CD4-positive, alpha-beta T cell treated with Interleukin-2 at 100 ng/mL for 4 hours (primary cell): ENCODE measurements around the gene LRAT.
"Not testable (repeated sequence)": the region's sequence is repeated elsewhere in the genome, so short reads cannot be mapped to it uniquely, and the experiment has no call there.

ENCODE experiments used
- DNase-seq: peaks from one replicate; pipeline ENCODE4 v3.0.0-alpha.2; 2020; ENCODE audit warnings: low spot score

The LRAT gene

DNA sequence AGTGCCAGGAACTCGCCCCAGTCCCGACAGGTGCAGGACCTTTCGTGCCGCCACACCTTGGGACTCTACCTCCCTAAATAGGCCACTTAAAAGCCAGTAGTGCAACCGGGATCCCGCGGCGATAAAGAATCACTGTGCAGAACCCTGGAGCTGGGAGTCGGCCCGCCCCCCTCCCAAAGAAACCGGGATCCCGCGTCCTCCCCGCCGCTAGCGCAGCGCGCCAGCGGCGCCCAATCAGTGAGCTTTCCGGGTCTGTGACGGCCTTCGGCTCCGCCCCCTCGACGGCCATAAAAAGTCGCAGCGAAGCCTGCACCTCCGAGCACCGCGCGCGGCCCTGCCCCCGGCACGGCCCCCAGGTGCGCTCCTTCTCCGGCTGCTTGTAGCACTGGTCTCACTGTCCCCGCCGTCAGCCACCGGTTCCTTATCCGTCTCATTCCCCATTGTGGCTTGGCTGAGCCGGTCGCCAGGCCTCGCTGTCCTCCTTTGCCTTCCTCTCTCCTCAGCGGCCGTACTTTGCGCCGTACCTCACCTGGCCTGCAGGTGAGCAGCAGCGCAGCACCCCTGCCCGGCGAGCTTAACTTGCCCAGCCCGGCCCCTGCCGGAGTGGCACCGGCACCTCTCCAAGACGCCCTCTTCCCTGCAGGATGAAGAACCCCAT, at the start of gene LRAT:
Gene LRAT (plus strand): TSS at position 318 of the 658 bp plus-strand sequence. CDS start 327 bp downstream, at position 645.
- peak; percentile 6 for DNase-seq

DNA sequence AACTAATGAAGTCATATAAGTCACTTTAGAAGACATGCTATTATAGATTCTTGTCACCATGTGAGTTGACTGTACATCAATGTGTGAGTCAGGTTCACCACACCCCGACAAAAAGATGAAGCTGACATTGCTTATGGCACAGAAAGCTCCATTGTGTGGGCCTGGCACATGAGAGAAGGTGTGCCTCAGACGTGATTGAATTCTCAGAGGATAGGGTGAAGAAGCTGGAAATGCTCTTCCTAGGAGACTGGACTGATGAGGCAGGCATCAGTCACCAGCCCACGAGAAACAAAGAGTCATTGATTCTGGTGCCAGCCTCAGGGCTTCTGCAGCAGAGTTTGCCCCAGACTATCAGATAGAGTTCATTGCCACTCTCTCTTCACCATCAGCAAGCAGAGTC, 35.9 kb upstream of the LRAT start:
- DNase-seq = no peak

DNA sequence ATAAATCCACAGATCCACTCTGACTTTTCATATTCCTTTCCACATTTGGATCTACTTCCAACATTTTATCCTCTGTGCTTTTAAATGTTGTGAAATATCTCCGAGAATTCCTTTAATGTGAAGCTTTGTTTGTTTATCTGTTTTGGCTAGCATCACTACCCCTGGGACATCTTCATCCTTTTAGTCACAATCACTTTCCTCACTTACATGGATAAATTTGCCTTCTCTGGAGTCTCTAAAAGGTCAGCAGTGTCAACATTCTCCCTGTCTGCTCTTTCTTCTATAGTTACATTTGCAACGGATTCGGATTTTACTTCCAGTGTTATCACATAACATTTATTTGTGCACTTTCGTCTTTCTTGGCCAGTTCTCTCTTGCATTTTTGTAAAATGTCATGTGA, 34.2 kb upstream of the LRAT start:
- DNase-seq = no peak

DNA sequence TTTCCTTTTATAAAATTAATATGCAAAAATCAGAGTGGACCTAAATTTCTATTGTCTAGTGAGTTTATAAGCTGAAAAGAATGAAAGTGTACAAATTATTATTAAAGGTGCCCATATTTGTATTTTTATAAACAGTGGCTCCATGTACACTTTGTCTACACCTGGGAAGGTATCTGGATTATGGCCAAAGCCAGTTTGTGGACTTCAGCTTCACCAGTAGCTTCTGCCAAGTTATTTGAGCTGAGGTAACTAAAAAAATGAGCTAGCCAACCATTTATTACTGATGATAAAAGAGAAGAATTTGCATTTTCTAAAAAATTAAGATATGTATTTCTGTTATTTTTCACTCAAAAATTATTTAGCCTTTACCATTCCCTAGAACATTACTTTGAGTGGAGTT, 32.3 kb upstream of the LRAT start:
- DNase-seq = no peak

DNA sequence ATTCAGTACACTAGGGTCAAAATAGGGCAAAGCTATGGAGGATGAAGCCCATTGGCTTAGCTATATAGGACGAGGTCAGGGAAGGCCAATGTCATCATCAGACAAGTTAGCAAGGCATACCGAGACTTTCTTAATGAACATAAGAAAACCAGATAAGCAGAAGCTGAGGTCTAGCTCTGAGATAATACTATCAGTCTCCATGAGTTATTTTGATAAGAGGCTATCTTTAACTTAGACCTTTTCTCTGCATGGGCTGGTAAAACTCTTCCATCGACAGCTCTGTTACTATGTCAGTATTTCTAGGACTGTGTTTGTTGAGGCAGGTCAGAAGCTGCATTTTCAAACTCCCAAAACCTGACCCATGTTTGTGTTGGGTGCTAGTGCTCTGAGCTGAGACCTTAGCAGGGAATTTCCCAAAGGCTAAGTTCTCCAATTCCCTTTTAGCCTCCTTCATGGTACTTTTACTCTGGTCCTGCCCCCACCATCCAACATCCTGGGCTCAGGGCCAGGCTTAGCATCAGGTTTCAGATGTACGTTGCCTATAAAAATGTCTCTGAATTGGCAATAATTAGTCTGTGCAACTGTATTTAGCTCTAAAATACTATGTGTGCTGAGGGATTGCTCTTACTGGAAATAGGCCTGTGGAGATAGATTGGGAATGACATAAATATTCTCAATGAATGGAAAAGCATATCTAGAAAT, 29.3 kb upstream of the LRAT start:
- DNase-seq = no peak

DNA sequence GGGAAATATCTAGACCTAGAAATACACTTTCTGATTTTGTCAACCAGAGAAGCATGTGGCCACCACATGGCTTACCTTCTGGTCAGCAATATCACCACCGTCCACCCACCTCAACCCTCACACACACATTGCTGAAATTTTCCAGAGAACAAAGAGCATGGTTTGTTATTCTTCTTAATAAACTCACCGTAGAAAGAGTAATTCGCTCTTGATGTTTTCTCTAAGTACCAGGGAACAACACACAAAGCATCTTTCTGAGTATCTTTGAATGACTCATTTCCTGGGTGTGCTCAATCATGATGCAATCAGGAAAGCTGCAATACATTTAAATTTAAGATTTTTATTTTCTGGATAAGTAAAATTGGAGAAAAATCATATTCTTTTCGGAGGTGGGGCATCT, 24.7 kb upstream of the LRAT start:
- DNase-seq = no peak

DNA sequence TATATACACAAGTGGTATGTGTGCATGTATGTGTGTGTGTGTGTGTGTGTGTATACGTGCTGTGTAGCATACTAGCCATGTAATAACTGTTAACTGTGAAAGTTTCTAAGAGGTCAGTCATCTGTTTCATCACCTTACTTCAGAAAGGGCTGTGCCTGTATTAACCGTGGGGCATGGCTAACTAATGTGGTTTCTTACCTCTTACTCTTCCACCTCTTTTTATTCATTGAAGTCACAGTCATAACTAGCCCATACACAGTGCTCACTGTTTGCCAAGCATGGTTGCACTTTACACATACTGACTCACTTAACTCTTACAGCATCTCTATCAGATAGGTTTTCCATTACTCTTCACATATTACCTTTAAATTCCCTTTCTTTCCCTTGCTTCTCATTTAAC, 23.7 kb upstream of the LRAT start:
- no peak for DNase-seq

DNA sequence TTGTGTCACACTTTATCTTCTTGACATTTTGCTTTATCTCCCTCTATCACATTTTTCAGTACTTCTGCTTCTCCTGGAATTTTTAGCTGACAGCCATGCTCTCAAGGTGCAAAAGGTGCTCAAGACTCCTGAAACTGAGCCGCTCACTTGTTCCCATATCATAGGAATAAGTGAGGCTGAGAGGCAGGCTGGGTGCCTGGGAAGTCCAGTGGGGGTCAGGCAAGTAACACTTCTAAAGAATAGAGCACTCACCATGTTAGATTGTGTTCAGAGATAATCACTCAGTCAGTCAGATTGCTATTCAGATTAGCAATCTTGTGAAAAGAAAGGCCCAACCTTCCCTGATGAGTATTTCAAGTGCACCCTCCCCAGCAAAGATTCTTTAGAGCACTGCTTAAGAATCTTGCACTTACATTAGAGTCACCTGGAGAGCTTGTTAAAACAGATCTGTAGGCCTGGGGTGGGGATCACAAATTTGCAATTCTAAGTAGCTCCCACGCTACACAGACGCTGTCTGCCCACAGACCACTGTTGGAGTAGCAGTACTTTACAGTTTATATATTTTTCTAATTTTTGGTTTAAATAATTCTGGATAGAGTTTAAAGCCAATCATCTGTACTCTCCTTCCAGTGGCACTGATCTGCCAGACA, 23.1 kb upstream of the LRAT start:
- DNase-seq = no peak

DNA sequence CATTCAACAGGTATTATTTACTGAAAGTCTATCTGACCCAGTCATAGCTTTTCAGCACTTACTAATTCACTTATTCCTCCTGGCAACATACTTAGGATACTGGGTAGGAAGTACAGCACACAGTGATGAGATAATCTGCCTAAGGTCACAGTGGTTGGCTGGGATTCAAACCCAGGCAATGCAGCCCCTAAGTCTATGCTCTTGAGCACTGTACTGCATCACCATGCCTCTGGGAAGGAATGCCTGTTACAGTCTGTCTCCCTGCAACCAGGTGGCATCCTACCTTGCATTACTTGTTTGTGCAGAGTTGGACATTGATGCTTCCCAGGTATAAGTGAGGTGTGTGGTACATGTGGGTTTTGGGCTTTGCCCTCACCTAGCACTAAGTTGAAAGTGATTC, 21.5 kb upstream of the LRAT start:
- no peak for DNase-seq

DNA sequence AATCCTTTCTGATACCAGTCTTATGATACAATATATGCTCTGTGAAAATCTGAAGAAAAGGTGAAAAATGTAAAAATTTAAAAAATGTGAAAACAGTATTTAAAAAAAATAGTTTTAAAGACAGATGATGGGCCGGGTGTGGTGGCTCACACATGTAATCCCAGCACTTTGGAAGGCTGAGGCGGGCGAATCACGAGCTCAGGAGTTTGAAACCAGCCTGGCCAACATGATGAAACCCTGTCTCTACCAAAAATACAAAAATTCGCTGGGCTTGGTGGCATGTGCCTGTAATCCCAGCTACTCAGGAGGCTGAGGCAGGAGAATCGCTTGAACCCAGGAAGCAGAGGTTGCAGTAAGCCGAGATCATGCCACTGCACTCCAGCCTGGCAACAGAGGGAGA, 20.2 kb upstream of the LRAT start:
- not testable (repeated sequence) for DNase-seq

DNA sequence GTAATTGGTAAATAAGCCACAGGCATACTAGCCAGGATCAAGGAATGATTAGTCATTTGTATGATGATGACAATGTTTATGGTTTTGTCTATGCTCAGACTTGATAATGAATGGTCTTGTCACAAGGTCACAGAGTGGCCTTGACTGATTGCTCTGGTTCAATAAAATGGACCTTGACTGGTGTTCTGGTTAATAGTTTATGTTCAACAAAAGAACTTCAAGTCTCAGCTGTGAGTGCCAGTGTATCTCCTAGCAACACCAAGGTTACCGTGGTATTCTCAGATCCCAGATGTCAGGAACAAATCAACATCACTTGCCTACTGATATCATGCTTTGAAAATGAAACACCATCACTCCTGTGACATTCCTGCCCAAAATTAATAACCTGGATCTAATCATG, 16.3 kb upstream of the LRAT start:
- DNase-seq = no peak

DNA sequence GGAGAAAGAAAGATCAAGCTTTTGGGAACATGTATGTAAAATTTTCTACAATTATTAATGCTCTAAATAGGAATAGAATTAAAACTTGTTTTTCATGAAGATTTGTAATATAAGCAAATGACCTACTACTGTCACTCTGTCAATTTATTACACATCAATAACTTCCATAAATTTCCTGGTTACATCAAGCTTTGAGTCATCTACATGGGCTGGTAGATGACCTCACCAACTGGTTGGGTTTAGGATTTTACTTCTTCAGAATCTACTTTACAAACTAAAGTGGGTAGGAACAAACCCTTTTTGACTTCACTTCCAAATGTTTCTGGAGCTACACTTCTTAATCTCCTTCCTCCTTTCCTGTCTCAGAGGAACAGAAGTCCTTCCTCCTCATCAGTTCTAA, 12.0 kb upstream of the LRAT start:
- no peak for DNase-seq

DNA sequence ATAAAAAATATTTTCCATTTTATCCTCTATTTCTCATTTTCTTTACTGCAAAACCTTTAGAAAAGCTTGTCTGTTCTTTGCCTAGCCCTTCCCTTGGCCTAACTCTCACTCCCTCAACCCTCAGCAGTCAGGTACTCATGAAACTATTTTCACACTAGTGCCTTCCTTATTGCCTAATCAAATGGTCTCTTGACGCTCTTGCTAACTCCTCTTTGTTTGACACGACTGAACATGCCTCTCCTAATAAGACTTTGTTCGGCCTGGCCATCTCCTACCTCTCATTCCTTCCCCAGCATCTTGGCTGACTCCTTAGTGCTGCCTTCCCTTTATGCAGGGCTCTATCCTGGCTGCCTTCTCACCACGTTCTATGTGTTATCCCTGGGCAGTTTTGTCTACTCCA, 11.1 kb upstream of the LRAT start:
- no peak for DNase-seq

DNA sequence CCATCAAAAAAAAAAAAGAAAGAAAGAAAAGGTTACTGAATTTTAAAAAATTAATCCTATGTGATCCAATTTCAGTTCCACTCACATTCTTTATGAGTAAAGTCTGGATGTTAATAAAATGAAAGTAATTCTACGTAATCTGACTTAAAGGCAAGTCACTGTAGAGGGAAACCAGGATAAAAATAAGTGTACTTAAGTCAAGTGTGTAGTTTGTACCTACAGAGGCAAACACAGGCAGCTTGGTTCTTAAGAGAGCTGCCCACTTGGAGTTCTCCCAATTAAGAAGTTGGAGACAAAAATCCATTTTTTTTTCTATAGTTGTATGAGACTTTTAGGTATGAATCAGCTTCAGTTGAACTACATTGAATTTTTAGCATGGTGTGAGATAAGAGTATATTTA, 7.0 kb upstream of the LRAT start:
- DNase-seq = no peak

DNA sequence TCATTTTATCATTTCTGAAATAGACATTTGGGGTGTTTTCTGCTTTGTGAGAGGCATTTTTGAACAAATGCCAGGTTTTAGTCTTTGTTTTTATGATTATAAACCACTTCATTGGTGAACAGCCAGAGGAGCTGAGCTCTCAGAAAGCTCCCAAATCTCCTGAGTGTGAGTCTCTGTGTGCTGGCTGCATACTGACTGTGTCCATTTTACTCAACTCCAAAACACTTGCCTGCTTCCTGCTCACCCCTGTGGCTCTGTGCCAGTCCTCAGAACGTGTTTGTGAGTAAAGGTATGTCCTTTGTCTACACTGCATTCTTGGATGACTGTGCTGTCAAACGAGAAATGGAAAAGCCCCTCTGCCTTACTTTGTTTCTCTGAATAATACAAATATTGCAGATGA, 5.4 kb upstream of the LRAT start:
- DNase-seq = no peak

DNA sequence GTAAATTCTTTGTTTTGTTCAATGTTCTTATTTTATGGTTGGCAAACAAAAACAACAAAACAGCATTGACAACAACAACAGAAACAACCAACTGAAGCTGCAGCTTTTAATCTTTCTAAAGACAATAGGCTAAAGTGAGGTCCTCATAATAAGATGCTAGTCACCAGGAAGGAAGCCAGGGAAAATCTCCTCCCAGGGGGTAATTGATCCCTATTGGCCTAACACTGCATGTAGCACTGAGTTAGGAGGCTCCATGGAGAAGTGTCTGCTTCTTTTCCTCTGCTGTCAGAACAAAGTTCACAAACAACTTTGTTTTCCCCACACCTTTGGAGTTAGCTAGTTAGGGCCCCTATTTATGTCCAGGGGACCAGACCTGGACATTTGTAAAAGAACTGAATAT, 4.7 kb upstream of the LRAT start:
- no peak for DNase-seq

DNA sequence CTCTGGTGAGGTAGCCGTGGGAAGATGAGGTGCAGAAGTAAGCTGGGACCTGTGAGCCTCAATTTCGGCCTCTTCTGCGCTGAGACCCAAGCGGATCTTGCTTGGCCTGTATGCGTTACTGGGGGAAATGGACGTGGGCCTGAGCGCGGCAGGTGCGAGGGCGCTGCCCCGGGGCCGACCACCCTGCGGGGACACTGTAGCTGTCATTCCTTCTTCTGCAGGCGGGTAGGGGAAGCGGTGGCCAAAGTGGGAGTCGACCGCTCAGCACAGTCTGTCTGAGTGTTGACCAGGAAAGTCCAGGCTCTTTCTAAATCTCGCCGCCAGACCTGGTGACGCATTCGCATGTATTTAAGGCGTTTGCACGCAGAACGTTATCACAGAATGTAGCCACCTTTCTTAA, 3.3 kb upstream of the LRAT start:
- no peak for DNase-seq

DNA sequence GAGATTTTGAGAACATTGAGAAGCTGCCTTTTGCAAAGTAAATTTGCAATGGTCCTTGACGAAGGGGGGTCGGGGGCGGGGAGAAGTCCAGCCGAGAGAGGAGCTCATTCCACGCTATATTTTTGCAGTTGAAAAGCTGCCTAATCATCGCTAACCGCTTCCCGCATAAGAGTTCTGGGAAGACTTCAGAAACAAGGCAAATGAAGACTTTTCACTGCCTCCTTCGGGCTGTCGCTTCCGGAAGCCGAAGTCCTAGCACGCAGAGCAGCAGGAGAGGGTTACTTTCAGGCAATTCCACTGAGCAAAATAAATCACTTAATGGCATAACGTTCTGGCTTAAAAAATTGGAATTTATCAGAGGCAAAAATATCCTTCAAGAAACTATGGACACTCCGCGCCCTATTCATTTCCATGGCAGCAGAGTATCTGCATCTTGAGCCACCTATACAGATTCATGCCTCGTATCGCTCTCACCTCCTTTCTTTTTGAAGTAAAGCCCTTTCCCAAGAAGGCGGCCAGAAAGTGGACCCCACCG, 2.6 kb upstream of the LRAT start:
- no peak for DNase-seq

DNA sequence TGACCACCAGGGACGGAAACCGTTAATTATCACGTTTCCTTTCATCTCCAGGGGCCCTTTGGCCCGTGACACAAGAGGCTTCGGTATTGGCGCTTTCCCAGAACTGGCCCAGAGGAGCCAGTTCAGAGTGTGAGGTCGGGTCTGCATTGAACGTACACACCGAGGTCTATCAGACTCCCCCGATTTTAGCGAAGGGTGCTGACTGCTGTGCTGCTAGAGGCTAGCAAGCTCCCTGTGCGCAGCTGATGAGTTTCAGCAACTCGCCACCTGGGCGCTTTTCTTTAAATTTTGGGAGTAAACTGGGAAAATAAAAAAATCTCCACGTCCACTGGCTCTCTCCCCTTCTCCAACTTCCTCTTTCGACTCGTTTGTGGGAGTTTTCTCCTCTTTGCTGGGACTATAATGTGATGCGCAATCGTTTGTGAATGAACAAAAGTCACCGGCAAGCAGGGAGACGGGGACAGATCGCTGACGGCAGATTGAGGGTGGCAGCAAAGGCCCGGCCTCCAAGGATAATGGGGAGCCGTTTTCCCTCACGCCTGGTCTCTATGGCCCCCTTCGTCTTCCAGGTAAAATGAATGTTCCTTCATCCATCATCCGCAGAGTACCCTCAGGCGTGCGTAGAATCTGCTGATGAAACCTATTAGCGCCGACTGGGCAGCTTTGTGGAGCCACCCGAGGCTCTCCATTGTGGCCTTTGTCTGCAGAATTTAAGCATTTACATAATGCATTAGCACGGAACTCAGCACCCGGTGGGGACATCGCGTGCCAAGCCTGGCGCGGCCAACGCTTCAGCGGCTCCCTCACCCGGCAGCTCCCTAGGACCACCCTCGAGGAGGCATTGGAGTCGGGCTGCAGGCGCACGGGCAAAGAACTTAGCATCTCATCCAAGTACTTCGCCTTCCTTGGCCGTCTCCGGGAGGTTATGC, 1.6 kb upstream of the LRAT start:
- no peak for DNase-seq

DNA sequence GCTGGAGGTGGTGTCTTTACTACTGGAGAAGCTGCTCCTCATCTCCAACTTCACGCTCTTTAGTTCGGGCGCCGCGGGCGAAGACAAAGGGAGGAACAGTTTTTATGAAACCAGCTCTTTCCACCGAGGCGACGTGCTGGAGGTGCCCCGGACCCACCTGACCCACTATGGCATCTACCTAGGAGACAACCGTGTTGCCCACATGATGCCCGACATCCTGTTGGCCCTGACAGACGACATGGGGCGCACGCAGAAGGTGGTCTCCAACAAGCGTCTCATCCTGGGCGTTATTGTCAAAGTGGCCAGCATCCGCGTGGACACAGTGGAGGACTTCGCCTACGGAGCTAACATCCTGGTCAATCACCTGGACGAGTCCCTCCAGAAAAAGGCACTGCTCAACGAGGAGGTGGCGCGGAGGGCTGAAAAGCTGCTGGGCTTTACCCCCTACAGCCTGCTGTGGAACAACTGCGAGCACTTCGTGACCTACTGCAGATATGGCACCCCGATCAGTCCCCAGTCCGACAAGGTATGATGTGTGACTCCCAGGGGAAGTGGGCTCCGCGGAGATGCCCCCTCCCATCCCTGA, 634 bp downstream of the LRAT start:
- no peak for DNase-seq

DNA sequence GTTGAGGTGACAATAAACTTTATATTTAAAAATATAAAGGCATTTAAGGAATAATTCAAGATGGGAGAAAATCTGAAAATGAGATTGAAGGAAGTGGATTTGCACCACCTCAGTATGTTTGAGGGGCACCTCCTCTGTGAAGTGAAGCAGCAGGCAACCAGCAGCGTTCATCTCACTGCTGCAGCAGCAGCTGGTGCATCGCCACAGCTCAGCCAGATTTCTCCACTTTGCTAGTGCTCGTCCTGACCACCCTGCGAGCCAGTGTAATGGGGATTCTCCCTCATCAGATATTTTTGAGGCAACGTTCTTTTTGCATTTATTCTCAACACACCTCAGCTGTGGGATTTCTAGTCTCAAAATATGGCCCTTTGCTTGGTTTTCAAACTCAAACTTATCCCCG, 13.9 kb downstream of the LRAT start:
- no peak for DNase-seq

DNA sequence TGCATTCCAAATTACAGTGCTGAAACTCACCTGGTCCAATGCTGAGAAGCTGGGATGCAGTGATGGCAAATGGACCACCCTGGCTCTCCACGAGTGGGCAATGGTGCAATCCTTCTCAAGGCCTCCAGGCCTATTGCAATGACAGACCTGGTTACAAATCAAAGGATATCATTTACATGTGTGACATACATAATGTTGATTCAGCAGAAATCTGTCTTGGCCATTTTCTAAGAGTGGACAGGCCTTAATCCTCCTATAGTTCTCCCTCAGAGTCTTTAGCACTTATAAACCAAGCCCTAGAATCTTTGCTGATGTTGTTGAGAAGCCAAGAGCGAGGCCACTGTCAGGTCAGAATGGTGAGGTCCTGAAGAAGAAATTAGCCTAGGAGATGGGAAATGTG, 17.1 kb downstream of the LRAT start:
- DNase-seq = no peak
